Heart right ventricle (tissue), 16 donors: ENCODE results near the gene TET2. TPM values are rescaled to one million over a fixed set of nuclear protein-coding genes. Genes with fewer than 3 reads are reported as not detected.

Experiments
- ATAC-seq, 8 donors: fragments of 200-7000 bp; cut with Tn5 transposase; one replicate each; pipeline ENCODE4 v1.9.1; 2020; ENCODE audit warnings: mild to moderate bottlenecking in 8 of 8, moderate library complexity in 8 of 8, moderate number of reproducible peaks in 1 of 8
- DNase-seq, 2 donors: peaks; one replicate each; pipeline ENCODE4 v3.0.0-alpha.2; 2020
- H3K27ac ChIP-seq, 10 donors: fragments of 200-600 bp; sonication (generic) in 2 of 10; one replicate each; pipeline versions ENCODE4 v1.5.0 to v1.8.0; 2020 to 2022; ENCODE audit warnings: mild to moderate bottlenecking in 3 of 10
- H3K27me3 ChIP-seq, 7 donors: fragments of 200-600 bp; one replicate each; pipeline ENCODE4 v1.8.0; 2021 to 2022; ENCODE audit warnings: mild to moderate bottlenecking in 2 of 7
- H3K36me3 ChIP-seq, 9 donors: fragments of 200-600 bp; sonication (generic) in 1 of 9; one replicate each; pipeline versions ENCODE4 v1.5.0 to v1.8.0; 2020 to 2022; ENCODE audit warnings: mild to moderate bottlenecking in 2 of 9
- H3K4me1 ChIP-seq, 9 donors: fragments of 200-600 bp; sonication (generic) in 1 of 9; one replicate each; pipeline versions ENCODE4 v1.5.0 to v1.8.0; 2020 to 2022; ENCODE audit warnings: mild to moderate bottlenecking in 4 of 9
- H3K4me3 ChIP-seq, 10 donors: fragments of 200-600 bp; sonication (generic) in 2 of 10; one replicate each; pipeline versions ENCODE4 v1.5.0 to v1.8.0; 2020 to 2022; ENCODE audit warnings: mild to moderate bottlenecking in 7 of 10, moderate library complexity in 2 of 10
- H3K9me3 ChIP-seq, 11 donors: fragments of 200-600 bp in 10 of 11; sonication (generic) in 2 of 11; one replicate each; pipeline versions ENCODE4 v1.5.0 to v1.8.0; 2013 to 2022; ENCODE audit warnings: mild to moderate bottlenecking in 2 of 11, control low read depth in 1 of 11, moderate library complexity in 1 of 11
- CTCF ChIP-seq, 9 donors: fragments of 200-600 bp; sonication (generic) in 2 of 9; IDR thresholded peaks; one replicate each; pipeline versions ENCODE4 v1.5.0 to v1.8.0; 2021 to 2022; ENCODE audit warnings: antibody characterized with exemption in 9 of 9, mild to moderate bottlenecking in 5 of 9, moderate library complexity in 1 of 9
- WGBS, 2 donors: extraction: QIAGEN DNeasy Blood & Tissue Kit; methylation state at CpG; one replicate each; pipeline ENCODE4 v1.1.7; 2013; ENCODE audit warnings: inconsistent platforms in 1 of 2; 5-methylcytosine and 5-hydroxymethylcytosine counted together
- intact Hi-C, 10 donors: fragments of 100-400 bp; cut with DNase I; formaldehyde crosslinking; loops; one replicate each; pipeline versions ENCODE4 v1.11.1 to v1.14.2; 2022
- polyA plus RNA-seq, 2 donors: library from polyadenylated mRNA; stranded (reverse); fragments of 200-250 nt; gene quantifications; one replicate each; pipeline ENCODE4 v1.2.3, GENCODE V29; 2013
- total RNA-seq, 10 donors: library from RNA; stranded (reverse); fragmentation: NEBNext Ultra II Directional in 3 of 10; extraction: Animal tissue kit (Norgen Biotek cat#: 25700) in 3 of 10; gene quantifications; one replicate each; pipeline versions ENCODE4 v1.2.1 to v1.2.4, GENCODE V29; 2021 to 2023
- donor health status: Arrhythmogenic right ventricular cardiomyopathy.
- donor health status: ischemic (EF 13 %, LVEDD 7.1; RV severe dilation, severe dysfunction).
- donor health status: healthy with polysubstance abuse.
- donor health status: DM: no; HTN: yes; CAD: no.
- donor health status: DM: no; HTN: no; CAD: no.
- donor health status: ischemic (EF 25% LVEDD 6.9; RV normal size, moderate dysfunction).
- donor health status: ischemic (EF 25% LVEDD 5.7; RV mildly dilated, moderate dysfunction).
- donor health status: healthy.
- donor health status: DM: yes; HTN: yes; CAD: no.
- donor health status: Ischemic cardiomyopathy.
- donor health status: ischemic (EF 35%, LVEDD 5.7; RV mildly dilated, moderate dysfunction).
- donor health status: nonischemic (EF 11% LVEDD 7.7; RV severe dilation, severe dysfunction).
- donor health status: DM: yes; HTN: yes; CAD: no.
- donor health status: PGD.
- donor health status: ischemic (EF 29% LVEDD 5.4; RV normal size, mild dysfunction).
- donor health status: nonischemic (EF 23%, LVEDD 6.1; RV moderate dilation, normal function).

TET2 gene
- total and polyA plus RNA-seq, 12 donors = 1.4 to 20.6 (median 16.8) TPM

DNA sequence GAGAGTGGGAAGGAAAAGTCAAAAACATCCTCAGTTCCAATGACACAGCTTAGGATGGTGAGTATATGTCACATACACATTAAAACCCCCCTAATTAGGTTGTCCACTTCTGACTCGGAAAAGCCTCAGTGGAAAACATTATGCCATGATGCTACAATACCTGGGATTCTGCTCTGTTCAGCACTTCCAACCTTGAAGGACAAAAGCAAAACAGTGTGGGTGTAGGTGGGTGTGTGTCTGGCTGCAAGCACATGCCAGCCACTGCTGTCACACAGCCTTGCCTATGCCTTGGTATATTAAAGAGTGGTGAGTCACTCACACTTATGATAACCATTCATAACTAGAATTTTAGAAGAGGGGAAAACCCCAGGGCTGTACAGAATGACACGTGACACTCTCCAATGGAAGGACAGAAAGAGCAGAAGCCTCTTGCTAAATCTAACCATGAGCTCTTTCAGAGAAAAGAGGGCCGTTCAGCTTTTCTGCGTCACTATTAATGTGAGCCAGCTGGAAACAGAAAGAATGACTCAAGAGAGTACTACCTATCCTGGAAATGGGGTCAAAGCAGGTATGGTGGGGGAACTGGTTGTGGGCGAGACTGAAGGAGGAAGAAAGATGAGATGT lies 159.6 kb downstream of the TET2 start:
- Histone ChIP-seq H3K27ac (peak overlapping the region in 1 of 10 donors; percentile 35), H3K36me3 (no peaks in the 10 kb centered on the region), H3K27me3 (no peaks in the 10 kb centered on the region), H3K9me3 (peaks cover 0 to 57% (median 16%) of the 10 kb centered on the region in 11 donors), H3K4me1 (peaks cover 0 to 18% (median 0%) of the 10 kb centered on the region in 9 donors), H3K4me3 (no peak overlapping the region)
- WGBS, 2 donors = 73 to 78% methylated on average over 5 of the region's 5 CpGs
- no peak for DNase-seq
- peak in 6 of 8 donors; percentile 56 to 91 (median 72) for ATAC-seq
- intact Hi-C loops = no loop called here
- TF ChIP-seq CTCF (IDR thresholded peaks at IDR 0.05) = no peak

DNA sequence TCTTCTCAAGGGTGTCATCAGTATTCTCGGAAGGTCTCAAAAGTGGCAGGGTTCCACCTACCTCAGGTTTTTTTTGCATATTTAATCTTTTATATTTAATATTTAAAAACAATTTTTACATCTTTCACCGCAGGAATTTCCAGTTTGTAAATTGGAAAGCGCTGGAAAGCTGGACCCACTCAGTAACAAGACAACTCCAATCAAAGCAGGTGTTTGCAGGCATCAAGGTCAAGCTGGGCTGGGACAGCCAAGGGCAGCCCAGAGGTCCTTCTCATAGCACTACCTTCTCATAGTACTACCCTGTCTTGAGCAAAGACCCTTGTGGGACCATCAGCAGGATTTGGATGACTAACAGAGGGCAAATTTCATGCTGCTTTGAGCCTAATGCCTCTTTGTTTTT lies 160.1 kb downstream of the TET2 start:
- WGBS, 2 donors = 92 to 93% methylated on average over 3 of the region's 3 CpGs
- peak overlapping the region in 1 of 10 donors; percentile 35 for H3K27ac ChIP-seq
- H3K4me3 ChIP-seq = no peak overlapping the region
- TF ChIP-seq CTCF (IDR thresholded peaks at IDR 0.05) = no peak
- H3K36me3 ChIP-seq = no peaks in the 10 kb centered on the region
- no peaks in the 10 kb centered on the region for H3K27me3 ChIP-seq
- DNase-seq (no peak), ATAC-seq (no peak)
- H3K4me1 ChIP-seq = peaks cover 0 to 18% (median 0%) of the 10 kb centered on the region in 9 donors
- intact Hi-C loops = no loop called here
- H3K9me3 ChIP-seq = peaks cover 0 to 60% (median 16%) of the 10 kb centered on the region in 11 donors

DNA sequence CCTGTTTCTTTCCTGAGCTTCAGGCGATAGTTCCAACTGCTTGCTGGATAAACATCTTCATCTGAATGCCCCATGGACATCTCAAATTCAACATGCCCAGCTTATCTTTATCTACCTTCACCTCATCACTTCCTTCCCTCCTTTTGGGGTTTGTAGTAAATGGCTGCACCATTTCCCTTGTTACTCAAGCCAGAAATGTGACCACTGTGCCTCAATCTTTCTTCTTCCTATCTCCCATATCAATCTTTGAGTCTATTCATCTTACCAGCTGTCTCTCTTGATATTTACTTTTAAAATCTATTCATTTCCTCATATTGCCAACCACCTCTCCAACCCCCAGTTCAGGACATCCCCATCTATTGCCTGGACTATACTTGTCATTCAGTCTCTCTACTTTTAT lies 171.8 kb downstream of the TET2 start:
- DNase-seq (no peak), ATAC-seq (no peak)
- Histone ChIP-seq H3K27me3 (no peaks in the 10 kb centered on the region), H3K4me3 (no peak overlapping the region), H3K36me3 (no peaks in the 10 kb centered on the region), H3K4me1 (no peaks in the 10 kb centered on the region), H3K9me3 (peaks cover 0 to 13% (median 0%) of the 10 kb centered on the region in 11 donors), H3K27ac (no peak overlapping the region)
- TF ChIP-seq CTCF (IDR thresholded peaks at IDR 0.05) = no peak
- WGBS, 2 donors = 92% methylated on average over 1 of the region's 1 CpG
- intact Hi-C loops = no loop called here

DNA sequence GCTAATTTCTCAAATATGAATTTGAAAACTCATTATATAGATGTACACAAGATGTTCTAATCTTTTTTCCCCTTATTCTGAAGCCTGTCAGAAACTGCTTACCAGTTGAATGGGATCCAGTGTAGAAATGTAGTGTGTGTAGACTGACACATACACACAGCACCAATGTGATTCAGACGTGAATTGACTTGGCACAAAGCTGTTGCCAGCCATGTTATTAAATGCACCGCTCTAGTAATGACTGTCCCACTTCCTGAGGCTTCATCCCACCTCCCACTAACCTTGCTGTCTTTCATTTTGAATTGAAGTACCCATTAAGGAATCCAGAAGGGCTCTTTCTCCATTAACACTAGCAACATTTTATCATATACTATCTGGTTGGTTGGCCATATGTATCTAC lies 180.5 kb downstream of the TET2 start:
- TF ChIP-seq CTCF (IDR thresholded peaks at IDR 0.05) = no peak
- no peak overlapping the region for H3K27ac ChIP-seq
- H3K36me3 ChIP-seq = no peaks in the 10 kb centered on the region
- peaks cover 0 to 5% (median 0%) of the 10 kb centered on the region in 11 donors for H3K9me3 ChIP-seq
- no peaks in the 10 kb centered on the region for H3K27me3 ChIP-seq
- DNase-seq = no peak
- H3K4me3 ChIP-seq = no peak overlapping the region
- 87 to 88% methylated on average over 2 of the region's 2 CpGs for WGBS, 2 donors
- H3K4me1 ChIP-seq = no peaks in the 10 kb centered on the region
- intact Hi-C loops = no loop called here
- no peak for ATAC-seq
